ENCODE results near the gene TRIM68. TPM values are rescaled to one million over a fixed set of nuclear protein-coding genes. Genes with fewer than 3 reads are reported as not detected.

Gene TRIM68
- total RNA-seq, 1 donor from 2014 or later, result 11.6 TPM

Other genes with a start within 250 kb of the TRIM68 start
- not detected for gene OR52B4, start 239.8 kb downstream of the TRIM68 start, total RNA-seq
- 10.5 TPM for gene TRIM21, start 214.5 kb downstream of the TRIM68 start, total RNA-seq
- gene OR52K2, start 158.9 kb downstream of the TRIM68 start, total RNA-seq, result not detected
- not detected for gene OR52K1, start 125.6 kb downstream of the TRIM68 start, total RNA-seq
- not detected for gene OR52M1, start 63.0 kb downstream of the TRIM68 start, total RNA-seq
- not detected for gene OR52I2, start 26.5 kb downstream of the TRIM68 start, total RNA-seq
- not detected for gene OR52I1, start 14.2 kb downstream of the TRIM68 start, total RNA-seq
- gene OR51D1, start 29.2 kb upstream of the TRIM68 start, total RNA-seq, result not detected
- gene OR51E1, start 35.8 kb upstream of the TRIM68 start, total RNA-seq, result 1.9 TPM
- 0.30 TPM for gene OR51E2, start 89.6 kb upstream of the TRIM68 start, total RNA-seq
- not detected for gene MMP26, start 96.6 kb upstream of the TRIM68 start, total RNA-seq
- gene OR51F1, start 161.7 kb upstream of the TRIM68 start, total RNA-seq, result not detected
- gene OR52R1, start 196.1 kb upstream of the TRIM68 start, total RNA-seq, result not detected
- not detected for gene OR51F2, start 213.1 kb upstream of the TRIM68 start, total RNA-seq
- gene OR51S1, start 241.0 kb upstream of the TRIM68 start, total RNA-seq, result not detected